Brain microvascular endothelial cell (primary cell): Measurements from ENCODE around the gene RABGEF1.

Experiments used
- DNase-seq: peaks from one replicate; pipeline ENCODE4 v3.0.0-alpha.2; 2020
- H3K27ac ChIP-seq: fragments of 250-450 bp; sonication (Bioruptor Pico); 2 replicates; pipeline ENCODE4 v1.5.1; 2020; ENCODE audit warnings: mild to moderate bottlenecking, moderate library complexity
- H3K27me3 ChIP-seq: fragments of 250-450 bp; sonication (Bioruptor Pico); replicated peaks from 2 replicates; pipeline ENCODE4 v1.5.1; 2020; ENCODE audit warnings: mild to moderate bottlenecking
- H3K36me3 ChIP-seq: fragments of 250-450 bp; sonication (Bioruptor Pico); replicated peaks from 2 replicates; pipeline ENCODE4 v1.5.1; 2020; ENCODE audit warnings: mild to moderate bottlenecking
- H3K4me3 ChIP-seq: 2 replicates; pipeline ENCODE4 v1.5.1; 2011; ENCODE audit warnings: low read depth, mild to moderate bottlenecking, control low read depth, low read length, moderate library complexity
- CTCF ChIP-seq: IDR thresholded peaks from 2 replicates; pipeline ENCODE4 v1.5.1; 2011; ENCODE audit warnings: low read depth, mild to moderate bottlenecking, moderate library complexity, low read length, control low read depth, inconsistent platforms; ENCODE audit errors: missing control alignments
- in situ Hi-C: cut with HindIII; loops from 2 replicates; pipeline ENCODE4 v1.10.0; 2017; ENCODE audit warnings: low sequenced_read_pairs, low pct_ligation_motif_present

RABGEF1 gene

DNA sequence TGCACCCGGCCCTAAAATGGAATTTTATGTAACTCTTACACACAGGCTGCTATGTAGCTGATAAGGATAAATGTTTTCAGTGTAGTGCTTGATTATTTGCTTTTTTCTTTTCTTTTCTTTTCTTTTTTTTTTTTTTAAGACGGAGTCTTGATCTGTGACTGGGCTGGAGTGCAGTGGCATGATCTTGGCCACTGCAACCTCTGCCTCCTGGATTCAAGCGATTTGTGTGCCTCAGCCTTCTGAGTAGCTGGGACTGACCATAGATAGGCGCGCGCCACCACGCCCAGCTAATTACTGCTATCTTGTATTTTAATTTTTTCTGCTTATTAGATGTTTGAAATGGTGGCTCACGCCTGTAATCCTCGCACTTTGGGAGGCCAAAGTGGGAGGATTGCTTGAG, 3.4 kb downstream of the RABGEF1 start:
- no peaks in the 10 kb centered on the region for H3K36me3 ChIP-seq
- no peak overlapping the region for H3K4me3 ChIP-seq
- in situ Hi-C loops: no loop called here
- DNase-seq: no peak
- H3K27me3 ChIP-seq: no peaks in the 10 kb centered on the region
- TF ChIP-seq CTCF: no peak
- no peak overlapping the region for H3K27ac ChIP-seq

GRCh38 chr7:66747385-66747784, 6.9 kb downstream of the RABGEF1 start:
- in situ Hi-C loops: no loop called here
- no peaks in the 10 kb centered on the region for H3K36me3 ChIP-seq
- no peak overlapping the region for H3K27ac ChIP-seq

GRCh38 chr7:66747881-66748511, 7.5 kb downstream of the RABGEF1 start:
- Histone ChIP-seq H3K4me3 (no peak overlapping the region), H3K27ac (no peak overlapping the region), H3K27me3 (no peaks in the 10 kb centered on the region), H3K36me3 (no peaks in the 10 kb centered on the region)
- DNase-seq: no peak
- no peak for TF ChIP-seq CTCF
- in situ Hi-C loops: no loop called here

More at GRCh38 chr7:66747385-66747784, 6.9 kb downstream of the RABGEF1 start:
- no peak for DNase-seq
- H3K4me3 ChIP-seq: no peak overlapping the region
- no peak for TF ChIP-seq CTCF
- no peaks in the 10 kb centered on the region for H3K27me3 ChIP-seq

DNA sequence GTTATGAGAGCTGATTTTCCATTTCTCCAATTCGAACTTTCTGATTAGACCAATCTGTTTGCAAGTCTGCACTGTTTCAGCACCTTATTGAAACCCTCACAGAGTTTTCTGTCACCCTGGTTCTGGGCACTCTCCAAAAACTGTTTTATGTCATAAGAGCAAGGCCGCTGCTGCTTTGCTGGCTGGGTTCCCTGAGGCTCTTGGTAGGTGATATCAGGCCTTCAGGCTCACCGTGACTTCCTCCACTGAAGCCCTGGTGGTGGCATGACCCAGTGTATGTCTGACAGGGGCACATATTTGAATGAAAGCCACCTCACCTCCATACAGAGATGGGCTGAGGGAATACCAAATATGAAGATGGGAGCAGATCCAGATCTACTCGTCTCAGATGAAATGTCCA, 8.3 kb downstream of the RABGEF1 start:
- H3K4me3 ChIP-seq: no peak overlapping the region
- H3K27me3 ChIP-seq: no peaks in the 10 kb centered on the region
- no peak for TF ChIP-seq CTCF
- H3K36me3 ChIP-seq: no peaks in the 10 kb centered on the region
- no peak for DNase-seq
- in situ Hi-C loops: no loop called here
- no peak overlapping the region for H3K27ac ChIP-seq

- H3K36me3 ChIP-seq: no peaks in the 10 kb centered on the region
- in situ Hi-C loops: no loop called here
These were observed 11.4 kb downstream of the RABGEF1 start for GRCh38 chr7:66751945-66752344.

More at GRCh38 chr7:66751945-66752344, 11.4 kb downstream of the RABGEF1 start:
- DNase-seq: no peak
- no peak for TF ChIP-seq CTCF
- Histone ChIP-seq H3K4me3 (no peak overlapping the region), H3K27me3 (no peaks in the 10 kb centered on the region), H3K27ac (no peak overlapping the region)
